ENCODE data around the gene CNTNAP4.

GRCh38 chr16:76474048-76474447 lies 196.8 kb downstream of the CNTNAP4 start:
- TF ChIP-seq POLR2AphosphoS5 (IDR thresholded peaks at IDR 0.05; ENCODE audit: low read depth, low read length) (no peak), POLR2A (IDR thresholded peaks at IDR 0.05; ENCODE audit: low read depth, low read length) (no peak)
